Measurements from ENCODE around the gene CDH4.

Gene CDH4

GRCh38 chr20:61883857-61884393, 631.9 kb downstream of the CDH4 start:
- 93 to 95% methylated on average over 8 of the region's 14 CpGs for WGBS, 2 experiments (ENCODE audit: insufficient coverage in 2 of 2)

GRCh38 chr20:61884571-61885389, 632.7 kb downstream of the CDH4 start:
- Histone ChIP-seq H3K36me3 (ENCODE audit: control insufficient read depth, insufficient read depth, low read length) (no peaks in the 10 kb centered on the region), H3K4me3 (ENCODE audit: extremely low read depth, insufficient read depth, low read length, poor library complexity, severe bottlenecking) (no peak overlapping the region), H3K9me3 (ENCODE audit: control insufficient read depth, low read length) (no peaks in the 10 kb centered on the region), H3K4me1 (ENCODE audit: control insufficient read depth, insufficient read depth, low read length, poor library complexity, severe bottlenecking) (no peaks in the 10 kb centered on the region), H3K27ac (ENCODE audit: low read depth, low read length, severe bottlenecking) (no peak overlapping the region)
- 91% methylated on average over 18 to 19 of the region's 25 CpGs for WGBS, 2 experiments (ENCODE audit: insufficient coverage in 2 of 2)

More at GRCh38 chr20:61883857-61884393, 631.9 kb downstream of the CDH4 start:
- H3K27ac ChIP-seq (ENCODE audit: low read depth, low read length, severe bottlenecking) = no peak overlapping the region
- no peaks in the 10 kb centered on the region for H3K36me3 ChIP-seq (ENCODE audit: control insufficient read depth, insufficient read depth, low read length)
- no peak overlapping the region for H3K4me3 ChIP-seq (ENCODE audit: extremely low read depth, insufficient read depth, low read length, poor library complexity, severe bottlenecking)
- no peaks in the 10 kb centered on the region for H3K9me3 ChIP-seq (ENCODE audit: control insufficient read depth, low read length)
- no peaks in the 10 kb centered on the region for H3K4me1 ChIP-seq (ENCODE audit: control insufficient read depth, insufficient read depth, low read length, poor library complexity, severe bottlenecking)

- no peaks in the 10 kb centered on the region for H3K4me1 ChIP-seq (ENCODE audit: control insufficient read depth, insufficient read depth, low read length, poor library complexity, severe bottlenecking)
- WGBS, 2 experiments (ENCODE audit: insufficient coverage in 2 of 2) = 87 to 95% methylated on average over 18 to 19 of the region's 21 CpGs
- no peaks in the 10 kb centered on the region for H3K9me3 ChIP-seq (ENCODE audit: control insufficient read depth, low read length)
- no peak overlapping the region for H3K4me3 ChIP-seq (ENCODE audit: extremely low read depth, insufficient read depth, low read length, poor library complexity, severe bottlenecking)
- H3K36me3 ChIP-seq (ENCODE audit: control insufficient read depth, insufficient read depth, low read length) = no peaks in the 10 kb centered on the region
- H3K27ac ChIP-seq (ENCODE audit: low read depth, low read length, severe bottlenecking) = no peak overlapping the region
These were observed 634.0 kb downstream of the CDH4 start for GRCh38 chr20:61885759-61886715.

- Histone ChIP-seq H3K36me3 (ENCODE audit: control insufficient read depth, insufficient read depth, low read length) (no peaks in the 10 kb centered on the region), H3K4me3 (ENCODE audit: extremely low read depth, insufficient read depth, low read length, poor library complexity, severe bottlenecking) (no peak overlapping the region), H3K27ac (ENCODE audit: low read depth, low read length, severe bottlenecking) (no peak overlapping the region), H3K9me3 (ENCODE audit: control insufficient read depth, low read length) (no peaks in the 10 kb centered on the region), H3K4me1 (ENCODE audit: control insufficient read depth, insufficient read depth, low read length, poor library complexity, severe bottlenecking) (no peaks in the 10 kb centered on the region)
- 61% methylated on average over 16 to 18 of the region's 21 CpGs for WGBS, 2 experiments (ENCODE audit: insufficient coverage in 2 of 2)
These were observed 634.9 kb downstream of the CDH4 start for GRCh38 chr20:61886721-61887595.

GRCh38 chr20:61887596-61888093, 635.6 kb downstream of the CDH4 start:
- H3K4me3 ChIP-seq (ENCODE audit: extremely low read depth, insufficient read depth, low read length, poor library complexity, severe bottlenecking) = no peak overlapping the region

GRCh38 chr20:61888101-61888865, 636.2 kb downstream of the CDH4 start:
- no peak overlapping the region for H3K4me3 ChIP-seq (ENCODE audit: extremely low read depth, insufficient read depth, low read length, poor library complexity, severe bottlenecking)
- H3K9me3 ChIP-seq (ENCODE audit: control insufficient read depth, low read length) = no peaks in the 10 kb centered on the region
- no peaks in the 10 kb centered on the region for H3K36me3 ChIP-seq (ENCODE audit: control insufficient read depth, insufficient read depth, low read length)
- no peaks in the 10 kb centered on the region for H3K4me1 ChIP-seq (ENCODE audit: control insufficient read depth, insufficient read depth, low read length, poor library complexity, severe bottlenecking)
- WGBS, 2 experiments (ENCODE audit: insufficient coverage in 2 of 2) = 94 to 95% methylated on average over 14 to 19 of the region's 19 CpGs
- H3K27ac ChIP-seq (ENCODE audit: low read depth, low read length, severe bottlenecking) = no peak overlapping the region

More at GRCh38 chr20:61887596-61888093, 635.6 kb downstream of the CDH4 start:
- H3K27ac ChIP-seq (ENCODE audit: low read depth, low read length, severe bottlenecking) = no peak overlapping the region
- 73 to 74% methylated on average over 9 to 13 of the region's 13 CpGs for WGBS, 2 experiments (ENCODE audit: insufficient coverage in 2 of 2)
- no peaks in the 10 kb centered on the region for H3K9me3 ChIP-seq (ENCODE audit: control insufficient read depth, low read length)
- H3K36me3 ChIP-seq (ENCODE audit: control insufficient read depth, insufficient read depth, low read length) = no peaks in the 10 kb centered on the region
- H3K4me1 ChIP-seq (ENCODE audit: control insufficient read depth, insufficient read depth, low read length, poor library complexity, severe bottlenecking) = no peaks in the 10 kb centered on the region

GRCh38 chr20:61889659-61890058, 637.6 kb downstream of the CDH4 start:
- Histone ChIP-seq H3K9me3 (ENCODE audit: control insufficient read depth, low read length) (no peaks in the 10 kb centered on the region), H3K4me1 (ENCODE audit: control insufficient read depth, insufficient read depth, low read length, poor library complexity, severe bottlenecking) (no peaks in the 10 kb centered on the region), H3K36me3 (ENCODE audit: control insufficient read depth, insufficient read depth, low read length) (no peaks in the 10 kb centered on the region), H3K27ac (ENCODE audit: low read depth, low read length, severe bottlenecking) (no peak overlapping the region), H3K4me3 (ENCODE audit: extremely low read depth, insufficient read depth, low read length, poor library complexity, severe bottlenecking) (no peak overlapping the region)
- 73 to 81% methylated on average over 1 of the region's 1 CpG for WGBS, 2 experiments (ENCODE audit: insufficient coverage in 2 of 2)

GRCh38 chr20:61890210-61890609, 638.1 kb downstream of the CDH4 start:
- H3K27ac ChIP-seq (ENCODE audit: low read depth, low read length, severe bottlenecking) = no peak overlapping the region
- H3K4me1 ChIP-seq (ENCODE audit: control insufficient read depth, insufficient read depth, low read length, poor library complexity, severe bottlenecking) = no peaks in the 10 kb centered on the region
- no peak overlapping the region for H3K4me3 ChIP-seq (ENCODE audit: extremely low read depth, insufficient read depth, low read length, poor library complexity, severe bottlenecking)
- H3K9me3 ChIP-seq (ENCODE audit: control insufficient read depth, low read length) = no peaks in the 10 kb centered on the region
- 38 to 69% methylated on average over 1 of the region's 1 CpG for WGBS, 2 experiments (ENCODE audit: insufficient coverage in 2 of 2)
- no peaks in the 10 kb centered on the region for H3K36me3 ChIP-seq (ENCODE audit: control insufficient read depth, insufficient read depth, low read length)

GRCh38 chr20:61891476-61891875, 639.4 kb downstream of the CDH4 start:
- Histone ChIP-seq H3K9me3 (ENCODE audit: control insufficient read depth, low read length) (no peaks in the 10 kb centered on the region), H3K27ac (ENCODE audit: low read depth, low read length, severe bottlenecking) (no peak overlapping the region), H3K4me3 (ENCODE audit: extremely low read depth, insufficient read depth, low read length, poor library complexity, severe bottlenecking) (no peak overlapping the region), H3K4me1 (ENCODE audit: control insufficient read depth, insufficient read depth, low read length, poor library complexity, severe bottlenecking) (no peaks in the 10 kb centered on the region), H3K36me3 (ENCODE audit: control insufficient read depth, insufficient read depth, low read length) (no peaks in the 10 kb centered on the region)
- 73 to 82% methylated on average over 4 to 6 of the region's 6 CpGs for whole genome bisulfite sequencing, 2 experiments (ENCODE audit: insufficient coverage in 2 of 2)

Measured in mesodermal cell (in vitro differentiated cells).